IPS-15b (cell line): Measurements from ENCODE around the gene TRMT61A.
"Not testable (repeated sequence)": the region's sequence is repeated elsewhere in the genome, so short reads cannot be mapped to it uniquely, and the experiment has no call there.

Experiments
- H3K27me3 ChIP-seq: one replicate; pipeline ENCODE4 v1.6.1; 2013; ENCODE audit warnings: low read length; ENCODE audit not compliant: control insufficient read depth, insufficient read depth
- H3K36me3 ChIP-seq: one replicate; pipeline ENCODE4 v1.6.1; 2013; ENCODE audit warnings: low read length; ENCODE audit not compliant: control insufficient read depth, insufficient read depth
- H3K4me1 ChIP-seq: one replicate; pipeline ENCODE4 v1.6.1; 2013; ENCODE audit warnings: mild to moderate bottlenecking, low read length; ENCODE audit not compliant: control insufficient read depth, insufficient read depth
- H3K4me3 ChIP-seq: one replicate; pipeline ENCODE4 v1.5.1; 2013; ENCODE audit warnings: low read depth, low read length
- H3K9ac ChIP-seq: one replicate; pipeline ENCODE4 v1.6.1; 2013; ENCODE audit warnings: low read depth, mild to moderate bottlenecking, low read length
- H3K9me3 ChIP-seq: one replicate; pipeline ENCODE4 v1.6.1; 2013; ENCODE audit warnings: mild to moderate bottlenecking, low read length; ENCODE audit not compliant: control insufficient read depth, insufficient read depth

TRMT61A gene

DNA sequence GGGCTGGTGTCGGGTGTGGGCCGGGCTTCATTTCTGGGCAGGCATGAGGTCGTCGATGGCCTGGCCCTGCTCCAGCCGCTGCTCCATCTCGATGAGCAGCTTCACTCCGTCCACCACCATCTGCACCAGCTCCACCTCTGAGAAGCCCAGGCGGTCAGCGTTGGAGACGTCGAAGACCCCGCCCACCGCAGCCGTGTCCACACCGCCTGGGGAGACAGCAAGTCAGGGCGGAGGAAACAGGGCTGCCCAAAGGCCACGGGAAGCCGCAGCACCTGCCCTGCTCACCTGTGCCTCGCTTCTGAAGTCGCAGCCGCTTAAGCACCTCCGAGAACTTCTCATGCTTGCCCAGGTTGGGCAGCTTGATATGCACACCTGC is 9.2 kb upstream of the TRMT61A start:
- Histone ChIP-seq H3K9me3 (no peaks in the 10 kb centered on the region), H3K9ac (no peak overlapping the region)

DNA sequence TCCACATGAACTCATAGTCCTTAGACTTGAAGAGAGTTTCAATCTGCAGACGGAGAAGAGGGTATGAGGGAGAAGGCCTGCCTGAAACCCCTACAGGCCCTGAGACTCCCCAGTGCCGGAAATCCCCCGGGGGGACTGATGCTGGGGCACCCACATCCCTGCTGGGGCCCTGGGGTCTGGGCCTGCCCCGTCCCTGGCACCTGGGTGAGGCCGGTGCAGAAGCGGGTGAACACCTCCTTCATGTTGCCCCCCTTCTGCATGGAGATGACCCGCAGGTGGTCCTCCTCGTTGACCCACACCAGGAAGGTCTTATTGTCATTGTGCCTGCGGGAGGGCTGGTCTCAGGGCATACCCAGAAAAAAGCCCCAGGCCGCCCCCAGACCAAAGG is 8.7 kb upstream of the TRMT61A start:
- no peak overlapping the region for H3K9ac ChIP-seq
- H3K4me1 ChIP-seq = peaks cover 5% of the 10 kb centered on the region
- no peaks in the 10 kb centered on the region for H3K9me3 ChIP-seq
- H3K27me3 ChIP-seq = peaks cover 16% of the 10 kb centered on the region
- H3K4me3 ChIP-seq = peak overlapping the region; percentile 76
- H3K36me3 ChIP-seq = peaks cover 21% of the 10 kb centered on the region

More for the DNA sequence above, 9.2 kb upstream of the TRMT61A start:
- H3K4me3 ChIP-seq = no peak overlapping the region
- H3K36me3 ChIP-seq = peaks cover 21% of the 10 kb centered on the region
- H3K4me1 ChIP-seq = peaks cover 5% of the 10 kb centered on the region
- H3K27me3 ChIP-seq = peaks cover 16% of the 10 kb centered on the region

DNA sequence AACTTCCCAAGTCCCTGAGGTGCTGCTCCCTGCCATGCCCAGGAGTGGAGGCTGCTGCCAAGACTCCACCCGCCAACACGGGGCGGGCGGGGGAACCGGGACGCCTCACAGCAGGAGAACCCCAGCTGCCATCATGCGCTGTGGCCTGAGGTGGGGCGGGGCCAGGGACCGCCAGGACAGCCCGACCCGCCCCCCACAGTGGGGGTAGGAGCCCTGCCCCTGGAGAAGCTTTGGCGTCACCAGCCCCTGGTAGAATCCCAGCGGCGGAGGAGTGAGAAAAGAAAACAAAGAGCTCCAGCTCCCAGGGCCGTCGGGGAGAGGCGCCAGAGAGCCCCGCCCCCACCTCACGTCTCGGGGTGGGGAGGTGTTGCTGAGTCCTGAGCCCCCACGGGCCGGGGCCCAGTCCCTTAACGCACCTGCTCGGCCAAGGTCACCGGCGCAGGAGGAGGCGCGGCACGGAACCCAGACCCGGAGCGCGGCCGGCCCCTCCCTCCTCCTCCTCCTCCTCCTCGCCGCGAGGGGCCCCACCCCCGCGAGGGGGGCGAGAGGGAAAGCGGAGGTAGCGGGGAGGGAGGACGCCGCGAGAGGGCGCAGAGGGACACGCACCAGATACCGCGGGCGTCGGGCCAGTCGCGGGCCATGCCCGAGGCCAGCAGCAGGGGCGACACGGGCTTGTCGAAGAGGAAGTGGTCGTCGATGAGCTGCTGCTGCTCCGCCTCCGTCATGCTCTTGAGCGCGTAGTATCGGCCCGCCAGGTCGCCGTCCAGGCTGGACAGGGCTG is 8.1 kb upstream of the TRMT61A start:
- peaks cover 5% of the 10 kb centered on the region for H3K4me1 ChIP-seq
- no peaks in the 10 kb centered on the region for H3K9me3 ChIP-seq
- peaks cover 16% of the 10 kb centered on the region for H3K27me3 ChIP-seq
- H3K9ac ChIP-seq = peak overlapping the region; percentile 37
- H3K36me3 ChIP-seq = peaks cover 21% of the 10 kb centered on the region
- peak overlapping the region; percentile 76 for H3K4me3 ChIP-seq

DNA sequence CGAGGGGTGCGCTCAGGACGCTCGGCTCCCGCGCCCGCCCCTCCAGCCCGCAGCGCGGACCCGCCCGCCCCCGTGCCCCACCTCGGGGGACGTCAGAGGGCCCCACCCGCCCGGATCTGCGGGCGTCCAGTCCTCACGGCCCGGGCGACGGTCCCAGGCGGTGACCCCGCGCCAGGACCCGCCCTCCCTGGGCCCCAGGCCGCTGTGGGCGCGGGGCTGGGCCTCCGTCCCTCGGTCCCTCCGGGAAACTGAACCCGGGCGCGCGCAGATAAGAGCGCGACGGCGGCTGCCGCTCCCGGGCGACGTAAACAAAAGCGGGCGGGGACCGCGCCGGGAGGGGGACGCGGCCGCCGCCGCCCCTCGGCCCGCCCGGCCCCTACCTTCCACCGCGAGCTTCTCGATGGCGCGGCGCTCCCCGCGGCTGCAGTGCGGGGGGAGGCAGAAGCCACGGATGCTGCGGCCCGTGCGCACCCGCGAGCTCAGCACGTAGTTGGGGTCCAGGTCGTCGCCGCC is 7.5 kb upstream of the TRMT61A start:
- H3K4me1 ChIP-seq = peaks cover 5% of the 10 kb centered on the region
- peak overlapping the region; percentile 76 for H3K4me3 ChIP-seq
- peak overlapping the region; percentile 37 for H3K9ac ChIP-seq
- no peaks in the 10 kb centered on the region for H3K9me3 ChIP-seq
- H3K27me3 ChIP-seq = peaks cover 16% of the 10 kb centered on the region
- H3K36me3 ChIP-seq = peaks cover 21% of the 10 kb centered on the region

DNA sequence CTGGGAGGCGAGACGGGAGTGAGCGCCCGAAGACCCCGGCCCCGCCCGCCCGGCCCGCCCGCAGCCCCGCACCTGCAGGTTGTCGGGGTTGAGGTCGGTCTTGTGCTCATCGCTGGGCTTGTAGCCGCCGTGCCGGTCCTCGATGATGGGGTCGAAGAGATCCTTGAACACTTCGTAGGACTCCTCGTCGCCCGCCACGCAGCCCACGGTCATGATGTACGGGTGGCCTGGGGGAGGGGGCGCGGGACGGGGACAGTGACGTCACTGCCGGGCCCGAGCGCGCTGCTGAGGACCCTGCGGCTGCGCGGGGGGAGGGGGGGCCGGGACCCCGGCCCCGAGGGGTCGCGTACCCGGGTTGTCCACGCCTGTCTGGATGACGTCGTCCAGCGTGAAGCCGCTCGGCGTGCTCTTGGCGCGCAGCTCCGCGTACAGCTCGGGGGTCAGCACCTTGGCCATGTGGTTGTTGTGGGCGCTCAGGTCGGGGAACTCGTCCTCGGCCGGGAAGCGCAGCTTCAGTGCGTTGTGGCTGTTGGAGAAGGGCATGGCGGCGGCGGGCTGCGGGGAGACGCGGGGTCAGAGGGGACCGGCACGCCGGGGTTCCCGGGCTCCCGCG is 6.9 kb upstream of the TRMT61A start:
- Histone ChIP-seq H3K4me3 (peak overlapping the region; percentile 76), H3K9me3 (no peaks in the 10 kb centered on the region), H3K36me3 (peaks cover 21% of the 10 kb centered on the region), H3K27me3 (peaks cover 16% of the 10 kb centered on the region), H3K9ac (peak overlapping the region; percentile 73), H3K4me1 (peaks cover 5% of the 10 kb centered on the region)

DNA sequence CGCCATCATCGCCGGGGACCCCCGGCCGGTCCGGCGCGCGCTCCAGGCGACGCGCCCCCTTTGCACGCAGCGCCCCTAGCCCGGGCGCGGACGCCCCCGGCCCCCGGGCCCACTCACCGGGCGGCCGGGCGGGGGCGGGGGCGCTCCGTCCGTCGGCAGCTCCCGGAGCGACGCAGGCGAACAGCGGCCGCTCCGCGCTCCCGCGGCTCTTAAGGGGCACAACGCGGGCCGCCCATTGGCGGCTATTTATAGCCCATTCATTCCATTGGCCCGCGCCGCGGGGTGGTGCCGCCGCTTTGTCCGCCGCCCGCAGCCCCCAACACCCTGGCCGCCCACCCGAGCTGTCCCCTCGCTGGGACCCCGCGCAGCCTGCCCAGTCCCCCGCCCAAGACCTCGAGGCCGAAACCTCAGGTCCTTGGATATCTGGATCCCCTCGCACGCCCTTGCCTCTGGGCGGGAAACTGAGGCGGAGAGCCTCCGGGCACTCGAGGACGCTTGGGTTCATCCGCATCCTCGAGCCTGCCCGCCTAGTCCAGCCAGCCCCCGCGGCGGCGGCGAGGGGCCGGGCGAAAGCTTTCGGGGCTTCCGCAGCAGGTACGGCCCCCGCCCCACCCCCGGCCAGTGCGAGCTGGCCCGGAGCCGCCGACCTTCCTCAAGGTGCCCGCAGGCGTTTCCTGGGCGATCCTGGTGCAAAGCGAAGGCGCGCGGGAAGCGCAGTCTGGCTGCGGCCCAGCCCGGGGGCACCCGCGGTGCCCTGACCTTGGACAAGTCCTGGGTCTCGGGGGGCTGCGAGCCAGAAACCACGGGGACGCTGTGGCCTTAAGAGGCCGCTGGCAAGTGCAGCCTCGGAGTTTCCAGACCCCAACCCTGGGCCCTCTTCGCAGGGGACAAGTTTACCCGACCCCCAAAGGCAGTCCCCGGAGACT is 6.1 kb upstream of the TRMT61A start, which contains the start of gene CKB:
TSS of gene CKB (minus strand) at position 182 of the 926 bp plus-strand sequence. CDS start 337 bp downstream, outside the sequence.
- H3K36me3 ChIP-seq = peaks cover 21% of the 10 kb centered on the region
- H3K9me3 ChIP-seq = no peaks in the 10 kb centered on the region
- H3K4me1 ChIP-seq = peaks cover 5% of the 10 kb centered on the region
- H3K27me3 ChIP-seq = peaks cover 16% of the 10 kb centered on the region
- H3K4me3 ChIP-seq = peak within 1 kb of the TSS; percentile 76
- peak within 1 kb of the TSS; percentile 73 for H3K9ac ChIP-seq

DNA sequence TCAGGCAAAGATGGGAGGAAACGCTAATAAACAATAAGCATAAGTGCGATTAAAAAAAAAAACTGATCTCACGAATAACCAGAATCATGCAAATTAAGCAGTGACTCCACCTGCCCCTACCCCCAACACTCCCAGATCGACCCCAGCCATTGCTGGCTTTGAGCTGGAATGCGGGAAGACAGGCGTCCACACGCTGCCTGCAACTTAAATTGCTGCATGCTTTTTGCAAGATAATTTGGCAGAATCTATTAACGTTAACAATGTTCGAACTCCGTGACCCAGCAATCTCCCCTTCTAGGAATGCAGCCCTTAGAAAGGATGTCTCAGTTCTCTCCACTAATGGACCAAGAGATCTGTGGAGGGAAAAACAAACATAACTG is 5.4 kb upstream of the TRMT61A start:
- H3K9ac ChIP-seq = no peak overlapping the region
- H3K4me3 ChIP-seq = peak overlapping the region; percentile 76
- peaks cover 21% of the 10 kb centered on the region for H3K36me3 ChIP-seq
- peaks cover 16% of the 10 kb centered on the region for H3K27me3 ChIP-seq
- no peaks in the 10 kb centered on the region for H3K9me3 ChIP-seq
- H3K4me1 ChIP-seq = peaks cover 8% of the 10 kb centered on the region

DNA sequence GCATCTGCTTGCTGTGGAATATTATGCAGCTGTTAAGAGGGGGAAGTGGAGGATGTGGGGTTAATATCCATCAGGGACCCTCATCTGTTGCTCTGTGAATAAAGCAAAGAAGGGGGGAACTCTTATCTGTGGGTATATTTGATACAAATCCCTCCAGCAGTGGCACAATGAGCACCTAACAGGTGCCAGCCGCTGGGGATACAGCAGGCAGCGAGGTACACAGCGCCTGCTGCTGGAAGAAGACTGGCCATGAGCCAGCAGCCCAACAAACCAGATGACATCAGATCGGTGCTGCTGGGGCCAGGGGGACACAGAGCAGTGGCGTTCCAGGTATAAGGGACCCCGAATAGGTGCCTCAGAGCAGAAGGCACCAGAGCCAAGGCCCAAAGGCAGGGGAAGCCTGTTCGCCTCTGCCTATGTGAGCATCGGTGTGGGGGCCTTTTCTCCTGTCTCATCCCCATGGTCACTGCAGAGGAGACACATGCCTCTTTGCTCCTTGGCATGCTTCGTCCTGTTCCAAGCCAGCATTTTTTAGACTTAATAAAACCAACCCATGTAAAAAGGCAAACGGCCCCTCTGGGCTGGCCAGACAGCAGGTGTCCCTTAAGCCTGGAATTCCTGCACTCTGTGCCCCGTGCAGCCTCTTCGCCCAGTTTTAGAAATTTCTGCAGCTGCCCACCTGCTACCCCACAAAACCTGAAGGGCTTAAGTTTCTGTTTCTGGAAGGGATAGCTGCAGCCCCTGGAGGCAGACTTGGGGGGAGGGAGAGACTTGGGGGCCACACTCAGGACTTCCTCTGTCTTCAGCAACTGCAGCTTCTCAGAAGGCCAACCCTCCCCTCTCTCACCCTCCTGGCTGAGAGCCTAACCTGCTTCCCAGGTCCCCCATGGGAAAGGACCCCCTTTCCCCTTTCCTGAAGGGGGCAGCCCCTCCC is 4.7 kb upstream of the TRMT61A start:
- peak overlapping the region; percentile 76 for H3K4me3 ChIP-seq
- H3K9ac ChIP-seq = no peak overlapping the region
- H3K9me3 ChIP-seq = no peaks in the 10 kb centered on the region

DNA sequence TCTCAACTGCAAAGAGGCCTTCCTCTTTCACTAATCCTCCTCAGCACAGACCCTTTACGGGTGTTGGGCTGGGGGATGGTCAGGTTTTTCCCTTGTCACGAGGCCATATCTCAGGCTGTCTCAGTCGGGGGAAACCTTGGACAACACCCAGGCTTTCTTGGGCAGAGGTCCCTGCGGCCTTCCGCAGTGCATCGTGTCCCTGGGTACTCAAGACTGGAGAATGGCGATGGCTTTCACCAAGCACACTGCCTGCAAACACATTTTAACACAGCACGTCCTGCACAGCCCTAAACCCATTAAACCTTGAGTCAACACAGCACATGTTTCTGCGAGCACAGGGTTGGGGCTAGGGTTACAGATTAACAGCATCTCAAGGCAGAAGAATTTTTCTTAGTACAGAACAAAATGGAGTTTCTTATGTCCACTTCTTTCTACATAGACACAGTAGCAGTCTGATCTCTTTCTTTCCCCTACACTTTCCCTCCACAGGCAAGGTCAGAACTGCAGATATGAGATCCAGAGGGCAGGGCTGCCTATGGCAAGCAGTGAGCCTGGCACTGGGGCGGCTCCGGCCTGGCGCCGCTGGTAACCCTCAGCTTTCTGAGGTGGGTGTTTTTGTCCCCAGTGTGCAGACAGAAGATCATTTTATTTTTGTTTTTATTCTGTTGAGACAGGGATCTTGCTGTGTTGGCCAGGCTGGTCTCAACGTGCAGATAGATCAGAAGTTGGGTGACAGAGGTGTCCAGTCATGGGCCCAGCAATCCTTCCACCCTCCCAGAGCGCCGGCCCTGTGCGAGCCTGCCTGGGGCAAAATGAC is 3.4 kb upstream of the TRMT61A start:
- H3K4me1 ChIP-seq, H3K4me3 ChIP-seq, H3K9ac ChIP-seq, H3K9me3 ChIP-seq: not testable (repeated sequence)
- Histone ChIP-seq H3K27me3 (peaks cover 16% of the 10 kb centered on the region), H3K36me3 (peaks cover 10% of the 10 kb centered on the region)

More for the DNA sequence above, 4.7 kb upstream of the TRMT61A start:
- Histone ChIP-seq H3K27me3 (peaks cover 16% of the 10 kb centered on the region), H3K36me3 (peaks cover 19% of the 10 kb centered on the region), H3K4me1 (peaks cover 8% of the 10 kb centered on the region)

DNA sequence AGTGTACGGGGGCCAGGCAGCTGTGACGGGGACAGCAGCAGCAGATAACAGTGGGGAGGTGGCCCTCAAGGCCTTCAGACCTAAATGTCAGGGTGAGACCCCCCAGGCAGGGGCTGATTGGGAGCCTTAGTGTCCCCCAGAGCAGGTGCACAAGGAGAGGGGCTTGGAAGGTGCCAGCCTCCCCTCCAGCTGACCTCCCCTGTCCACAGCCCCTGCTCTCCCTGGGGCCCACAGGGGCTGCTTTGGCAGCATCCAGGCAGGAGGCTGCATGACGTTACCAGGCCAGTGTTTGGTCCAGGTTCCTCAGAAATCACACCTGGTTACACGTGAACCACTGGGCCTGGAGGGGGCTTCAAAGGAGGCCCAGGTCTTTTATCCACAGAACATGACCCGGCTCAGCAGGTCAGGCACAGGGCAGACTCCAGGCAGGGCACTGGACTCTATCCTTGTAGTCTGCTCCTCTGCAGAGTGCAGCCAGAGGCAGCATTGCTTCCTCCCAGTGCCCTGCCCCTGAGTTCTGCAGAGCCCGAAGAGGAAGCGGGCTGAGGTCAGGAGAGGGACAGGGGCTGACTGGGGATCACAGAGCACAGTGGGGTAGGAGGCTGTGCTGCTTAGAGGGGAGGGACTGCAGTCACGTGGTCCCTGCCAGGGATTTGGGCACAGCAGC is 2.6 kb upstream of the TRMT61A start:
- H3K36me3 ChIP-seq = peaks cover 13% of the 10 kb centered on the region
- H3K9ac ChIP-seq = no peak overlapping the region
- no peak overlapping the region for H3K4me3 ChIP-seq
- no peaks in the 10 kb centered on the region for H3K9me3 ChIP-seq
- peaks cover 16% of the 10 kb centered on the region for H3K27me3 ChIP-seq
- peaks cover 8% of the 10 kb centered on the region for H3K4me1 ChIP-seq
